Vagina (tissue), 2 donors: Measurements from ENCODE around the gene GJC2. TPM values are rescaled to one million over a fixed set of nuclear protein-coding genes. Genes with fewer than 3 reads are reported as not detected.

Experiments used
- DNase-seq, 2 donors: peaks; one replicate each; pipeline ENCODE4 v3.0.0-alpha.2; 2017; ENCODE audit errors: extremely low spot score in 2 of 2
- H3K27ac ChIP-seq: fragments of 200-600 bp; sonication (generic); one replicate; pipeline ENCODE4 v1.5.1; 2019
- H3K27me3 ChIP-seq: fragments of 200-600 bp; sonication (generic); one replicate; pipeline ENCODE4 v1.5.1; 2019
- H3K36me3 ChIP-seq, 2 donors: fragments of 200-600 bp; sonication (generic); one replicate each; pipeline ENCODE4 v1.5.1; 2017 to 2019
- H3K4me1 ChIP-seq: fragments of 200-600 bp; sonication (generic); one replicate; pipeline ENCODE4 v1.5.1; 2019
- H3K4me3 ChIP-seq, 2 donors: fragments of 200-600 bp; sonication (generic); 1 replicate in 1 of 2; 2 replicates in 1 of 2; pipeline ENCODE4 v1.5.1; 2016 to 2019
- H3K9me3 ChIP-seq: fragments of 200-600 bp; sonication (generic); one replicate; pipeline ENCODE4 v1.5.1; 2019
- CTCF ChIP-seq, 3 experiments: fragments of 450-650 bp in 2 of 3; fragments of 200-600 bp in 1 of 3; sonication (generic) in 1 of 3; IDR thresholded peaks; one replicate each; pipeline ENCODE4 v1.5.1; 2017 to 2019; ENCODE audit warnings: antibody characterized with exemption in 3 of 3, mild to moderate bottlenecking in 2 of 3, moderate library complexity in 2 of 3
- POLR2A ChIP-seq, 2 donors: fragments of 450-650 bp; IDR thresholded peaks; one replicate each; pipeline ENCODE4 v1.6.1; 2017; ENCODE audit warnings: antibody characterized with exemption in 2 of 2, mild to moderate bottlenecking in 2 of 2, moderate library complexity in 2 of 2
- POLR2AphosphoS5 ChIP-seq, 2 donors: sonication (generic); formaldehyde crosslinking; IDR thresholded peaks; one replicate each; pipeline ENCODE4 v1.9.0; 2017; ENCODE audit warnings: antibody characterized with exemption in 2 of 2, mild to moderate bottlenecking in 2 of 2, low read depth in 1 of 2; ENCODE audit not compliant: insufficient read depth in 1 of 2
- intact Hi-C: fragments of 100-400 bp; cut with DNase I; formaldehyde crosslinking; loops from one replicate; pipeline ENCODE4 v1.15.1; 2023
- total RNA-seq: library from RNA; depleted of rRNA; stranded (reverse); fragments of >200 nt; gene quantifications from one replicate; pipeline ENCODE4 v1.2.3, GENCODE V29; 2016

The GJC2 gene
- total RNA-seq, 1 donor from 2014 or later = 4.4 TPM

GRCh38 chr1:228190182-228190581 lies 40.5 kb downstream of the GJC2 start:
- H3K4me3 ChIP-seq = no peak overlapping the region
- no peaks in the 10 kb centered on the region for H3K4me1 ChIP-seq
- no peak for DNase-seq
- H3K36me3 ChIP-seq = no peaks in the 10 kb centered on the region
- TF ChIP-seq POLR2AphosphoS5 (IDR thresholded peaks at IDR 0.05; ENCODE audit: insufficient read depth in 1 of 2, low read depth in 1 of 2) = no peak
- no peak for TF ChIP-seq CTCF (IDR thresholded peaks at IDR 0.05)
- TF ChIP-seq POLR2A (IDR thresholded peaks at IDR 0.05) = no peak
- no peaks in the 10 kb centered on the region for H3K9me3 ChIP-seq
- intact Hi-C loops = no loop called here
- no peak overlapping the region for H3K27ac ChIP-seq
- H3K27me3 ChIP-seq = no peaks in the 10 kb centered on the region

- intact Hi-C loops = no loop called here
- Histone ChIP-seq H3K27me3 (no peaks in the 10 kb centered on the region), H3K36me3 (no peaks in the 10 kb centered on the region), H3K9me3 (no peaks in the 10 kb centered on the region), H3K4me3 (no peak overlapping the region), H3K4me1 (no peaks in the 10 kb centered on the region), H3K27ac (no peak overlapping the region)
- no peak for DNase-seq
- TF ChIP-seq POLR2A (IDR thresholded peaks at IDR 0.05) (no peak), CTCF (IDR thresholded peaks at IDR 0.05) (no peak), POLR2AphosphoS5 (IDR thresholded peaks at IDR 0.05; ENCODE audit: insufficient read depth in 1 of 2, low read depth in 1 of 2) (no peak)
Observed at GRCh38 chr1:228190778-228191177, 41.0 kb downstream of the GJC2 start.

- intact Hi-C loops = no loop called here
- Histone ChIP-seq H3K27me3 (no peaks in the 10 kb centered on the region), H3K27ac (no peak overlapping the region), H3K9me3 (peaks cover 12% of the 10 kb centered on the region), H3K36me3 (peaks cover 0 to 5% of the 10 kb centered on the region in 2 donors), H3K4me3 (no peak overlapping the region), H3K4me1 (no peaks in the 10 kb centered on the region)
- TF ChIP-seq POLR2AphosphoS5 (IDR thresholded peaks at IDR 0.05; ENCODE audit: insufficient read depth in 1 of 2, low read depth in 1 of 2) (no peak), CTCF (IDR thresholded peaks at IDR 0.05) (no peak), POLR2A (IDR thresholded peaks at IDR 0.05) (no peak)
- no peak for DNase-seq
Observed at GRCh38 chr1:228194436-228194835, 44.7 kb downstream of the GJC2 start.

- intact Hi-C loops = no loop called here
- no peak for DNase-seq
- Histone ChIP-seq H3K4me1 (no peaks in the 10 kb centered on the region), H3K4me3 (no peak overlapping the region), H3K27ac (no peak overlapping the region), H3K9me3 (peaks cover 14% of the 10 kb centered on the region), H3K36me3 (peaks cover 0 to 5% of the 10 kb centered on the region in 2 donors), H3K27me3 (no peaks in the 10 kb centered on the region)
- TF ChIP-seq POLR2AphosphoS5 (IDR thresholded peaks at IDR 0.05; ENCODE audit: insufficient read depth in 1 of 2, low read depth in 1 of 2) (no peak), POLR2A (IDR thresholded peaks at IDR 0.05) (no peak), CTCF (IDR thresholded peaks at IDR 0.05) (no peak)
Observed at GRCh38 chr1:228194921-228195812, 45.4 kb downstream of the GJC2 start.

- no peak for DNase-seq
- no peak for TF ChIP-seq CTCF (IDR thresholded peaks at IDR 0.05)
Observed at GRCh38 chr1:228197555-228198147, 47.9 kb downstream of the GJC2 start.

More at GRCh38 chr1:228197555-228198147, 47.9 kb downstream of the GJC2 start:
- intact Hi-C loops = no loop called here
- Histone ChIP-seq H3K27ac (no peak overlapping the region), H3K36me3 (peaks cover 0 to 5% of the 10 kb centered on the region in 2 donors), H3K27me3 (no peaks in the 10 kb centered on the region), H3K4me1 (no peaks in the 10 kb centered on the region), H3K4me3 (no peak overlapping the region), H3K9me3 (peaks cover 14% of the 10 kb centered on the region)
